ENCODE data around the gene RTL10.

RTL10 gene

GRCh38 chr22:19822301-19823117 is 32.2 kb downstream of the RTL10 start:
- DNase-seq (ENCODE audit: low spot score), result no peak

- no peak for DNase-seq (ENCODE audit: low spot score)
Measured at GRCh38 chr22:19821523-19822300, 33.0 kb downstream of the RTL10 start.

- no peak for DNase-seq (ENCODE audit: low spot score)
Measured at GRCh38 chr22:19820880-19821522, 33.7 kb downstream of the RTL10 start.

DNA sequence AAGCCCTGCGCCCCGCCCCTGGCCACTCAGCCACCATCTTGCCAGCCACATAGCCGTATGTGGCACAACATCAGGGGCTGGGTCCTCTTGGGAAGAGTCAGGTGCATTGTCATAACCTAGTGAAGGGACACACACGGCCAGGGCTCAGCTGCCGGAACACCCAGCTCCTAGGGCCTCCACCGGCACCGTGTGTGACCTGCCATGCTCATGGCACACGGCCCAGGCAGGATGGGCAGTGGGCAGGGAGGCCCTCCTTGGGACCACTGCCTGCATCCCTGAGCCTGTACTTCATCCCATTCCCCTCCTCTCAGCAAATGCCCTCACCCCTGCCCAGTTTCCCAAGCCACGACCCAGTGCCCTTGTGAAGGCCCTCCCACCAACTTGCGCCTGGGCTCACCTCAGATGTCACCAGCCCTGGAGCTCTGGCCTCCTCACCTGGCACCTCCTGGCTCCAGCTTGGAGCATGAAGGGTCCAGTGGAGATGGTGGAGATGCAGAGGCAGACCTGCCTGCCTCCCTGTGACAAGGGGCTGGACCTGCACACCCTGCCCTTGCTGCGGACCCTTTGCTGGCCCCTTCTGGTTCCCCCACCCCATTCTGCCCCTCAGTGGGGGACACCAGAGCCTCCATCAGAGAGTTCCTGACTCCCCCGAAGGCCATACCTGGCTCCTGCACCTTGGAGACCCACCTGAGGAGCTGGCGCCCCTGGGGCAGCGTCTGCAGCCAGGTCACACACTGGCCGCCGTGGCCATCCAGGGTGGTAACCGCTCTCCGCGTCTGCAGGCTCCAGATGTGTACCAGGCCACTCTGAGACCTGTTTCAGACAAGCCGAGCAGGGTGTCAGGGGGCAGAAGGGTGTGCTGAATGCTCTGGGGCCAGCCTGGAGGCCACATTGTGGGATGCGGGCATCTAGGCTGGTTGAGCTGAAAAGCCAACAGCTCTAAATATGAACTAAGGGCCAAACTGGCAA is 34.5 kb downstream of the RTL10 start:
- DNase-seq (ENCODE audit: low spot score), result no peak

GRCh38 chr22:19819208-19819910 is 35.3 kb downstream of the RTL10 start:
- DNase-seq (ENCODE audit: low spot score), result no peak

- DNase-seq (ENCODE audit: low spot score), result no peak
Measured at GRCh38 chr22:19818324-19819207, 36.1 kb downstream of the RTL10 start.

GRCh38 chr22:19816372-19817119 is 38.1 kb downstream of the RTL10 start:
- DNase-seq (ENCODE audit: low spot score), result no peak

- no peak for DNase-seq (ENCODE audit: low spot score)
Measured at GRCh38 chr22:19815823-19816290, 38.8 kb downstream of the RTL10 start.

GRCh38 chr22:19815093-19815822 is 39.4 kb downstream of the RTL10 start:
- DNase-seq (ENCODE audit: low spot score), result no peak

GRCh38 chr22:19814428-19814827 is 40.2 kb downstream of the RTL10 start:
- DNase-seq (ENCODE audit: low spot score), result no peak

GRCh38 chr22:19812910-19813309 is 41.8 kb downstream of the RTL10 start:
- DNase-seq (ENCODE audit: low spot score), result no peak

GRCh38 chr22:19811811-19812771 is 42.6 kb downstream of the RTL10 start:
- no peak for DNase-seq (ENCODE audit: low spot score)

GRCh38 chr22:19811211-19811621 is 43.5 kb downstream of the RTL10 start:
- no peak for DNase-seq (ENCODE audit: low spot score)

- no peak for DNase-seq (ENCODE audit: low spot score)
Measured at GRCh38 chr22:19810381-19811201, 44.1 kb downstream of the RTL10 start.

DNA sequence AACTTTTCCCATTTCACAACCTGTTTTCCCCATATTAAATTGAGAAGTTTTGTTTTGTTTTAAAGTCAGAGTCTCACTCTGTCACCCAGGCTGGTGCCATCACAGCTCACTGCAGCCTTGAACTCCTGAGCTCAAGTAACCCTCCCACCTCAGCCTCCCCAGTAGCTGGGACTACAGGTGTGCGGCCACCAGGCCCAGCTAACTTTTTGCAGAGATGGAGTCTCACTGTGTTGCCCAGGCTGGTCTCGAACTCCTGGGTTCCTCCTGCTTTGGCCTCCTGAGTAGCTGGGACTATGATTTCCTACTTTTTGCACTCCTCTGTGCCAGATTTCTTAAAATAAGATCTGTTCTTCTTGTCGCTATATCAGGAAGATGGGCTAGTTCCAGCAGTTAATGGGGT is 44.9 kb downstream of the RTL10 start:
- no peak for DNase-seq (ENCODE audit: low spot score)

DNA sequence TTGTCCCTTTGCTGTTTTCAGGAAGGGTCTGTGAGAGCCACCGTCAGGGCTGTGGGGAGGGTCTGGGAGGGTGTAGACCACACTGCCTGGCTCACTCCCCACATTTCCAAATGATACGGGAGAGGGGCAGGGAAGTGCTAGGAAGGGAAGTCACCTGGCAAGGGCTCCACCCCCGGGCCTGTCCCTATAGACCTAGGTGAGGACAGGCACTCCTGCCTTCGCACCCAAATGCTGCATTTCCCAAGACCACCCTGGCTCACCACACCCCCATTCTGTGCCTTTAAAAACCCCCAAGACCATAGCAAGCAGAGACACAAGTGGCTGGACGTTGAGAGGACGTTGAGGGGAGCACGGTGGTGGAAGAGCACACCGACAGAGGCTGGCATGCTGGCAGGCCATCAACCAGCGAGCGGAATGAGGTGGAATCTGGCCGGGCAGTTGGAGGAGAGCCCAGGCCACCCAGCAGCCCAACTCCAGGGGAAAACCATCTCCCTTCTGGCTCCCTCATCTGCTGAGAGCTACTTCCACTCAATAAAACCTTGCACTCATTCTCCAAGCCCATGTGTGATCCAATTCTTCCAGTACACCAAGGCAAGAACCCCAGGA is 45.7 kb downstream of the RTL10 start:
- DNase-seq (ENCODE audit: low spot score), result no peak
